G401 (cell line): ENCODE data around the gene BEX5. TPM values are rescaled to one million over a fixed set of nuclear protein-coding genes. Genes with fewer than 3 reads are reported as not detected.

Experiments
- total RNA-seq: library from RNA; depleted of rRNA; stranded (reverse); fragments of >200 nt; shearing (Covaris generic); gene quantifications from 2 replicates; pipeline ENCODE4 v1.2.3, GENCODE V29; 2014; rRNA removed

Gene BEX5
- total RNA-seq, 1 experiment from 2014 or later, result not detected

Other genes starting within 250 kb of the BEX5 start
- 0.68 and 1.6 TPM in 2 replicates for gene ZMAT1, start 223.9 kb downstream of the BEX5 start, total RNA-seq
- gene TCEAL2, start 30.3 kb downstream of the BEX5 start, total RNA-seq, result not detected in 2 replicates
- gene TCEAL6, start 13.5 kb downstream of the BEX5 start, total RNA-seq, result not detected in 2 replicates
- gene TCP11X1, start 59.3 kb upstream of the BEX5 start, total RNA-seq, result not detected in 2 replicates
- gene NXF2, start 91.2 kb upstream of the BEX5 start, total RNA-seq, result not detected in 2 replicates